ENCODE data around the gene RYR1. TPM values are rescaled to one million over a fixed set of nuclear protein-coding genes. Genes with fewer than 3 reads are reported as not detected.

Gene RYR1
- total RNA-seq, 1 experiment from 2014 or later: 34.2 TPM

GRCh38 chr19:38422438-38422837, 11.1 kb upstream of the RYR1 start:
- ATAC-seq: no peak
- Histone ChIP-seq H3K4me1 (ENCODE audit: control insufficient read depth, insufficient read depth, low read length) (no peaks in the 10 kb centered on the region), H3K27ac (ENCODE audit: low read length) (no peak overlapping the region), H3K9me3 (ENCODE audit: control insufficient read depth, insufficient read depth, low read depth, low read length) (no peaks in the 10 kb centered on the region), H3K36me3 (ENCODE audit: control insufficient read depth, insufficient read depth, low read length) (no peaks in the 10 kb centered on the region), H3K4me3 (ENCODE audit: low read depth in 2 of 2, low read length in 2 of 2) (no peak overlapping the region), H3K27me3 (ENCODE audit: control insufficient read depth, insufficient read depth, low read length) (no peaks in the 10 kb centered on the region)
- no TSS peak for BruUV-seq (replicated peaks)
- no peak for TF ChIP-seq REST (IDR thresholded peaks at IDR 0.05; ENCODE audit: insufficient read depth in 1 of 2, low read depth in 2 of 2, low read length in 1 of 2)
- ChIA-PET POLR2A (no interaction called here), CTCF (no interaction called here)
- in situ Hi-C loops (cut with HindIII; ENCODE audit: low pct_unique_long_range_greater_than_20kb, low sequenced_read_pairs): no loop called here
- no peak for DNase-seq (ENCODE audit: low read depth, low spot score)
- intact Hi-C loops (cut with micrococcal nuclease; ENCODE audit: unreplicated experiment): no loop called here

DNA sequence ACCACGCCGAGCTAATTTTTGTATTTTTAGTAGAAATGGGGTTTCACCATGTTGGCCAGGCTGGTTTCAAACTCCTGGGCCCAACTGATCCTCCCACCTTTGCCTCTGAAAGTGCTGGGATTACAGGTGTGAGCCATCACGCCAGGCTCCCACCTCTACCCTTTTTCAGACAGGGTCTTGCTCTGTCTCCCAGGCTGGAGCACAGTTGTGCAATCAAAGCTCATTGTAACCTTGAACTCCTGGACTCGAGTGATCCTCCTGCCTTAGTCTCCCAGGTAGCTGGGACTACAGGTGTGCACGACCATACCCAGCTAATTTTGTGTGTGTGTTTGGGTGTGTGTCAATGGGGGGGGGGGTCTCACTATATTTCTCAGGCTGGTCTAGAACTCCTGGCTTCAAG, 9.2 kb upstream of the RYR1 start:
- no peaks in the 10 kb centered on the region for H3K4me1 ChIP-seq (ENCODE audit: control insufficient read depth, insufficient read depth, low read length)
- in situ Hi-C loops (cut with HindIII; ENCODE audit: low pct_unique_long_range_greater_than_20kb, low sequenced_read_pairs) (no loop called here), intact Hi-C loops (cut with micrococcal nuclease; ENCODE audit: unreplicated experiment) (no loop called here)
- no peak overlapping the region for H3K4me3 ChIP-seq (ENCODE audit: low read depth in 2 of 2, low read length in 2 of 2)
- ATAC-seq (no peak), DNase-seq (ENCODE audit: low read depth, low spot score) (no peak)
- no peaks in the 10 kb centered on the region for H3K9me3 ChIP-seq (ENCODE audit: control insufficient read depth, insufficient read depth, low read depth, low read length)
- H3K36me3 ChIP-seq (ENCODE audit: control insufficient read depth, insufficient read depth, low read length): no peaks in the 10 kb centered on the region
- H3K27ac ChIP-seq (ENCODE audit: low read length): no peak overlapping the region
- CTCF ChIA-PET: interaction anchor here (1.3 kb wide), 1 partner anchor 55 kb away, joined by 3 read pairs; no protein-coding TSS in a partner anchor
- POLR2A ChIA-PET: no interaction called here
- TF ChIP-seq TCF7L2 (IDR thresholded peaks at IDR 0.05; ENCODE audit: low read depth, low read length): no peak
- no peak for TF ChIP-seq POLR2AphosphoS5 (IDR thresholded peaks at IDR 0.05; ENCODE audit: low read depth, low read length)
- TF ChIP-seq SIN3A (IDR thresholded peaks at IDR 0.05; ENCODE audit: borderline replicate concordance, insufficient read depth, low read depth, low read length): no peak
- TF ChIP-seq REST (IDR thresholded peaks at IDR 0.05; ENCODE audit: insufficient read depth in 1 of 2, low read depth in 2 of 2, low read length in 1 of 2): no peak
- TF ChIP-seq CTCF (IDR thresholded peaks at IDR 0.05): no peak
- BruUV-seq (replicated peaks): no TSS peak
- H3K27me3 ChIP-seq (ENCODE audit: control insufficient read depth, insufficient read depth, low read length): no peaks in the 10 kb centered on the region
